Stomach (tissue), 9 donors: Measurements from ENCODE around the gene UCHL5. TPM values are rescaled to one million over a fixed set of nuclear protein-coding genes. Genes with fewer than 3 reads are reported as not detected.

Experiments
- DNase-seq, 2 donors: peaks; one replicate each; pipeline versions ENCODE4 v3.0.0 to v3.0.0-alpha.2; 2013 to 2019
- H3K27ac ChIP-seq, 5 donors: fragments of 200-600 bp in 4 of 5; sonication (generic) in 4 of 5; one replicate each; pipeline ENCODE4 v1.5.1; 2013 to 2019; ENCODE audit warnings: mild to moderate bottlenecking in 1 of 5, moderate library complexity in 1 of 5
- H3K27me3 ChIP-seq, 3 donors: fragments of 200-600 bp; sonication (generic); one replicate each; pipeline ENCODE4 v1.5.1; 2017 to 2019; ENCODE audit warnings: mixed run types in 1 of 3
- H3K36me3 ChIP-seq, 4 donors: fragments of 200-600 bp; sonication (generic); 1 replicate in 3 of 4; 2 replicates in 1 of 4; pipeline ENCODE4 v1.5.1; 2016 to 2019
- H3K4me1 ChIP-seq, 4 donors: fragments of 200-600 bp; sonication (generic); one replicate each; pipeline ENCODE4 v1.5.1; 2016 to 2019
- H3K4me3 ChIP-seq, 4 donors: fragments of 200-600 bp; sonication (generic) in 3 of 4; one replicate each; pipeline ENCODE4 v1.5.1; 2016 to 2019; ENCODE audit warnings: mild to moderate bottlenecking in 1 of 4
- H3K9me3 ChIP-seq, 4 donors: fragments of 200-600 bp; sonication (generic); one replicate each; pipeline ENCODE4 v1.5.1; 2016 to 2019
- CTCF ChIP-seq, 7 experiments: fragments of 450-650 bp in 4 of 7; fragments of 200-600 bp in 3 of 7; sonication (generic) in 3 of 7; IDR thresholded peaks; one replicate each; pipeline ENCODE4 v1.5.1; 2016 to 2019; ENCODE audit warnings: antibody characterized with exemption in 7 of 7, control low read depth in 2 of 7, mild to moderate bottlenecking in 1 of 7
- EP300 ChIP-seq: sonication (generic); formaldehyde crosslinking; IDR thresholded peaks from one replicate; pipeline ENCODE4 v1.6.1; 2017; ENCODE audit warnings: antibody characterized with exemption
- POLR2A ChIP-seq, 4 donors: fragments of 450-650 bp; IDR thresholded peaks; one replicate each; pipeline ENCODE4 v1.6.1; 2016; ENCODE audit warnings: antibody characterized with exemption in 4 of 4, control low read depth in 2 of 4, mild to moderate bottlenecking in 1 of 4, moderate library complexity in 1 of 4
- POLR2AphosphoS5 ChIP-seq, 3 donors: sonication (generic); formaldehyde crosslinking; IDR thresholded peaks; one replicate each; pipeline ENCODE4 v1.6.1; 2016; ENCODE audit warnings: antibody characterized with exemption in 3 of 3
- WGBS, 5 donors: extraction: QIAGEN DNeasy Blood & Tissue Kit in 3 of 5; methylation state at CpG; one replicate each; pipeline versions ENCODE4 v1.1.5 to v1.1.7; 2013 to 2018; 5-methylcytosine and 5-hydroxymethylcytosine counted together
- intact Hi-C: fragments of 100-400 bp; cut with DNase I; formaldehyde crosslinking; loops from one replicate; pipeline ENCODE4 v1.15.1; 2023; ENCODE audit warnings: low total_unique reads
- polyA plus RNA-seq, 3 donors: library from polyadenylated mRNA; stranded (reverse); fragments of 200-250 nt; gene quantifications; one replicate each; pipeline ENCODE4 v1.2.3, GENCODE V29; 2013
- total RNA-seq, 5 donors: library from RNA; depleted of rRNA; stranded (reverse); fragments of >200 nt; gene quantifications; one replicate each; pipeline versions ENCODE4 v1.1.0 to v1.2.3, GENCODE V29; 2014 to 2016
- donor health status: healthy with polysubstance abuse.
- donor health status: Bipolar disorder and iron deficiency.
- donor health status: healthy.

UCHL5 gene
- total and polyA plus RNA-seq, 8 donors, result 8.7 to 69.8 (median 24.9) TPM

- DNase-seq, result no peak
- intact Hi-C loops, result no loop called here
- H3K27ac ChIP-seq, result no peak overlapping the region
Measured at GRCh38 chr1:192974701-192975100, 84.5 kb downstream of the UCHL5 start.

GRCh38 chr1:192973988-192974387, 85.2 kb downstream of the UCHL5 start:
- DNase-seq, result no peak
- H3K36me3 ChIP-seq, result no peaks in the 10 kb centered on the region
- intact Hi-C loops, result no loop called here
- H3K4me3 ChIP-seq, result no peak overlapping the region
- TF ChIP-seq CTCF (IDR thresholded peaks at IDR 0.05) (no peak), POLR2A (IDR thresholded peaks at IDR 0.05) (no peak), POLR2AphosphoS5 (IDR thresholded peaks at IDR 0.05) (no peak), EP300 (no peak)
- no peaks in the 10 kb centered on the region for H3K27me3 ChIP-seq
- H3K4me1 ChIP-seq, result no peaks in the 10 kb centered on the region
- WGBS, 5 donors, result 92 to 97% (median 95%) methylated on average over 2 of the region's 2 CpGs
- H3K9me3 ChIP-seq, result no peaks in the 10 kb centered on the region
- no peak overlapping the region for H3K27ac ChIP-seq

More at GRCh38 chr1:192974701-192975100, 84.5 kb downstream of the UCHL5 start:
- H3K36me3 ChIP-seq, result no peaks in the 10 kb centered on the region
- no peaks in the 10 kb centered on the region for H3K27me3 ChIP-seq
- no peaks in the 10 kb centered on the region for H3K4me1 ChIP-seq
- TF ChIP-seq POLR2A (IDR thresholded peaks at IDR 0.05) (no peak), POLR2AphosphoS5 (IDR thresholded peaks at IDR 0.05) (no peak), CTCF (IDR thresholded peaks at IDR 0.05) (no peak), EP300 (no peak)
- H3K9me3 ChIP-seq, result no peaks in the 10 kb centered on the region
- H3K4me3 ChIP-seq, result no peak overlapping the region

GRCh38 chr1:192973202-192973601, 86.0 kb downstream of the UCHL5 start:
- Histone ChIP-seq H3K27me3 (no peaks in the 10 kb centered on the region), H3K27ac (no peak overlapping the region), H3K4me3 (no peak overlapping the region), H3K4me1 (peaks cover 0 to 5% (median 0%) of the 10 kb centered on the region in 4 donors), H3K9me3 (no peaks in the 10 kb centered on the region), H3K36me3 (no peaks in the 10 kb centered on the region)
- intact Hi-C loops, result no loop called here
- TF ChIP-seq EP300 (no peak), POLR2AphosphoS5 (IDR thresholded peaks at IDR 0.05) (no peak), POLR2A (IDR thresholded peaks at IDR 0.05) (no peak), CTCF (IDR thresholded peaks at IDR 0.05) (no peak)
- no peak for DNase-seq
- WGBS, 5 donors, result 73 to 97% (median 76%) methylated on average over 1 of the region's 1 CpG

- TF ChIP-seq EP300, result no peak
- TF ChIP-seq CTCF (IDR thresholded peaks at IDR 0.05), result no peak
- TF ChIP-seq POLR2AphosphoS5 (IDR thresholded peaks at IDR 0.05), result no peak
- no peak for TF ChIP-seq POLR2A (IDR thresholded peaks at IDR 0.05)
- Histone ChIP-seq H3K9me3 (no peaks in the 10 kb centered on the region), H3K4me3 (no peak overlapping the region), H3K36me3 (no peaks in the 10 kb centered on the region), H3K27me3 (no peaks in the 10 kb centered on the region), H3K4me1 (peaks cover 0 to 14% (median 0%) of the 10 kb centered on the region in 4 donors), H3K27ac (no peak overlapping the region)
- no peak for DNase-seq
- WGBS, 5 donors, result 87 to 96% (median 95%) methylated on average over 1 of the region's 1 CpG
- intact Hi-C loops, result no loop called here
Measured at GRCh38 chr1:192969091-192969490, 90.1 kb downstream of the UCHL5 start.
